Mesothelial cell of epicardium (in vitro differentiated cells): ENCODE measurements around the gene RABL3. TPM values are rescaled to one million over a fixed set of nuclear protein-coding genes. Genes with fewer than 3 reads are reported as not detected.
A peak's percentile ranks its signal among the peaks of the same experiment; 100 is the strongest.
"Not testable (repeated sequence)": the region's sequence is repeated elsewhere in the genome, so short reads cannot be mapped to it uniquely, and the experiment has no call there.

ENCODE experiments used
- DNase-seq, 2 experiments: peaks; one replicate each; pipeline ENCODE4 v3.0.0; 2021; ENCODE audit warnings: low spot score in 2 of 2; ENCODE audit not compliant: unreplicated experiment in 2 of 2
- H3K27ac Mint-ChIP-seq: 2 replicates; pipeline ENCODE4 v1.8.0; 2021; ENCODE audit warnings: mixed read lengths
- H3K27me3 Mint-ChIP-seq: 2 replicates; pipeline ENCODE4 v1.8.0; 2021; ENCODE audit warnings: low read depth, mixed read lengths
- H3K36me3 Mint-ChIP-seq: 2 replicates; pipeline ENCODE4 v1.8.0; 2021; ENCODE audit warnings: mixed read lengths
- H3K4me1 Mint-ChIP-seq: 2 replicates; pipeline ENCODE4 v1.8.0; 2021; ENCODE audit warnings: mixed read lengths
- H3K4me3 Mint-ChIP-seq: 2 replicates; pipeline ENCODE4 v1.8.0; 2021; ENCODE audit warnings: mild to moderate bottlenecking, moderate library complexity, mixed read lengths
- H3K9me3 Mint-ChIP-seq: 2 replicates; pipeline ENCODE4 v1.8.0; 2021; ENCODE audit warnings: mixed read lengths
- CTCF ChIP-seq: fragments of 200-600 bp; sonication (generic); IDR thresholded peaks from one replicate; pipeline ENCODE4 v1.5.0; 2021; ENCODE audit warnings: antibody characterized with exemption; ENCODE audit not compliant: unreplicated experiment
- total RNA-seq: library from RNA; stranded (reverse); gene quantifications from 3 replicates; pipeline ENCODE4 v1.2.1, GENCODE V29; 2021

RABL3 gene
- total RNA-seq, 1 donor from 2014 or later, result 19.1 TPM

GRCh38 chr3:120766576-120766975 lies 24.3 kb upstream of the RABL3 start:
- no peak overlapping the region for H3K27ac Mint-ChIP-seq
- no peak for DNase-seq
- H3K36me3 Mint-ChIP-seq, result peaks cover 2% of the 10 kb centered on the region
- no peak overlapping the region for H3K4me3 Mint-ChIP-seq
- no peak for TF ChIP-seq CTCF
- H3K4me1 Mint-ChIP-seq, result peaks cover 43% of the 10 kb centered on the region
- no peaks in the 10 kb centered on the region for H3K27me3 Mint-ChIP-seq
- H3K9me3 Mint-ChIP-seq, result no peaks in the 10 kb centered on the region

GRCh38 chr3:120765830-120766493 lies 23.6 kb upstream of the RABL3 start:
- Mint-ChIP-seq H3K36me3 (no peaks in the 10 kb centered on the region), H3K27me3 (no peaks in the 10 kb centered on the region), H3K4me1 (peaks cover 43% of the 10 kb centered on the region), H3K4me3 (no peak overlapping the region), H3K9me3 (no peaks in the 10 kb centered on the region), H3K27ac (no peak overlapping the region)
- DNase-seq, result no peak
- TF ChIP-seq CTCF, result no peak

- Mint-ChIP-seq H3K9me3 (peaks cover 10% of the 10 kb centered on the region), H3K27ac (no peak overlapping the region), H3K27me3 (no peaks in the 10 kb centered on the region), H3K4me3 (no peak overlapping the region), H3K36me3 (peaks cover 8% of the 10 kb centered on the region), H3K4me1 (peaks cover 43% of the 10 kb centered on the region)
- no peak for DNase-seq
- TF ChIP-seq CTCF, result no peak
Observed at GRCh38 chr3:120764206-120764605, 21.9 kb upstream of the RABL3 start.

GRCh38 chr3:120763601-120764000 lies 21.3 kb upstream of the RABL3 start:
- no peaks in the 10 kb centered on the region for H3K27me3 Mint-ChIP-seq
- no peak for TF ChIP-seq CTCF
- H3K4me3 Mint-ChIP-seq, result no peak overlapping the region
- H3K4me1 Mint-ChIP-seq, result peaks cover 43% of the 10 kb centered on the region
- H3K36me3 Mint-ChIP-seq, result peaks cover 14% of the 10 kb centered on the region
- peak overlapping the region; percentile 47 for H3K27ac Mint-ChIP-seq
- peaks cover 16% of the 10 kb centered on the region for H3K9me3 Mint-ChIP-seq
- DNase-seq, result no peak

- TF ChIP-seq CTCF, result no peak
- no peak for DNase-seq
- no peak overlapping the region for H3K27ac Mint-ChIP-seq
- H3K4me1 Mint-ChIP-seq, result peaks cover 37% of the 10 kb centered on the region
- H3K27me3 Mint-ChIP-seq, result no peaks in the 10 kb centered on the region
- peaks cover 16% of the 10 kb centered on the region for H3K9me3 Mint-ChIP-seq
- H3K4me3 Mint-ChIP-seq, result no peak overlapping the region
- peaks cover 18% of the 10 kb centered on the region for H3K36me3 Mint-ChIP-seq
Observed at GRCh38 chr3:120762615-120763014, 20.3 kb upstream of the RABL3 start.

- DNase-seq, result not testable (repeated sequence)
- H3K4me1 Mint-ChIP-seq, result peaks cover 11% of the 10 kb centered on the region
Observed at GRCh38 chr3:120758551-120758950, 16.2 kb upstream of the RABL3 start.

More at GRCh38 chr3:120758551-120758950, 16.2 kb upstream of the RABL3 start:
- H3K4me3 Mint-ChIP-seq, H3K27ac Mint-ChIP-seq, H3K27me3 Mint-ChIP-seq: not testable (repeated sequence)
- Mint-ChIP-seq H3K36me3 (peaks cover 31% of the 10 kb centered on the region), H3K9me3 (peaks cover 20% of the 10 kb centered on the region)
